B cell (primary cell): Measurements from ENCODE around the gene TIGD6.

ENCODE experiments used
- CTCF ChIP-seq: fragments of 200-600 bp; IDR thresholded peaks from one replicate; pipeline ENCODE4 v1.8.0; 2022; ENCODE audit warnings: antibody characterized with exemption, mild to moderate bottlenecking
- EZH2 ChIP-seq: IDR thresholded peaks from 2 replicates; pipeline ENCODE4 v1.6.1; 2012; ENCODE audit warnings: borderline replicate concordance, low read depth, mild to moderate bottlenecking, moderate library complexity, low read length; ENCODE audit not compliant: insufficient read depth, poor library complexity, severe bottlenecking

- TF ChIP-seq CTCF (no peak), EZH2 (no peak)
These were observed 42.0 kb upstream of the TIGD6 start for GRCh38 chr5:150042459-150042858.
